ENCODE results near the gene SMAP1. TPM values are rescaled to one million over a fixed set of nuclear protein-coding genes. Genes with fewer than 3 reads are reported as not detected.

The SMAP1 gene
- total RNA-seq, 1 donor from 2014 or later, result 12.3 TPM

GRCh38 chr6:70839286-70840266, 171.9 kb downstream of the SMAP1 start:
- DNase-seq (ENCODE audit: low read depth in 2 of 2), result no peak

GRCh38 chr6:70841112-70841511, 173.4 kb downstream of the SMAP1 start:
- DNase-seq (ENCODE audit: low read depth in 2 of 2), result no peak

DNA sequence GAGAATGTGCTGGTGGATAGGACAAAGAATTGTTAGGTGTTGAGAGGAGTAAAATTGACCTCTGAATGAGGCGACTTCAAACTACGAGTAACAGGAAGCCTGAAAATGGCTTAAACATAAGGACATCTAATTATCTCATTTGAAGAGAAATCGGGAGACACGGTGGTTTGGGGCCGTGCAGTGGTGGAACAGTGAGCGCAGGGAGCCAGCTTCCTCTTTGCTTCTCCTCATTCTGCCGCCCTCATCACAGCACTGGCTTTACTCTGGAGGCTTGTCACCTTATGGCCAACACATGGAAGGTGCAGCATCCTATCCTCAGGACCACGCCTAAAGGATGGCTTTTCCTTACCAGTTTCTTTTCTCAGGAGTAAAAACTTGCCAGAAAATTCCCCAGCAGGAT, 174.9 kb downstream of the SMAP1 start:
- DNase-seq (ENCODE audit: low read depth in 2 of 2), result no peak

DNA sequence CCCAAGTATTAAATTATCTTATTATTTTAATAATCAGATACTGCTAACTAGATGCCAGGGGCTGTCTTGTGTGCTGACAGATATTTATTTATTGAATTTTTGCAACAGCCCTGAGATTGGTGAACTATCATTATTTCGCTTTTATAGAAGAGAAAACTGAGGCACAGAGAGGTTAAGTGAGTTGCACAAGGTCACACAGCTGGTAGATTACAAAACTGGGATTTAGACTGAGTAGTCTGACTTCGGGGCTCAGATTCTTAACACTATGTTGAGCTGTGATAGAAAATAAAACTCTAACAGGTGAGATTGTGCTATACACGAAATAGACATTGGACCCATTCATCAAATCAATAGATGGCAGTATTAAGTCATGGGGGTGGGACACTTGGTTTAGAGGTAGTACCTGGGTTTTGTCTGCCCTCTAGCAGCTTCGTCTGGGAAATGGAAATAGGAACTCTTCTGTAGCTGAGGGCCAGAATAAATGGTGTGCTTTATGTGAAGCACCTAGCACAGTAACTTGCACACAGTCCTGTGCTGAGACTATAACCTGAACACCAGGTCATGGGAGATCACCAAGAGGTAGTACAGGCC, 175.7 kb downstream of the SMAP1 start:
- DNase-seq (ENCODE audit: low read depth in 2 of 2), result no peak

DNA sequence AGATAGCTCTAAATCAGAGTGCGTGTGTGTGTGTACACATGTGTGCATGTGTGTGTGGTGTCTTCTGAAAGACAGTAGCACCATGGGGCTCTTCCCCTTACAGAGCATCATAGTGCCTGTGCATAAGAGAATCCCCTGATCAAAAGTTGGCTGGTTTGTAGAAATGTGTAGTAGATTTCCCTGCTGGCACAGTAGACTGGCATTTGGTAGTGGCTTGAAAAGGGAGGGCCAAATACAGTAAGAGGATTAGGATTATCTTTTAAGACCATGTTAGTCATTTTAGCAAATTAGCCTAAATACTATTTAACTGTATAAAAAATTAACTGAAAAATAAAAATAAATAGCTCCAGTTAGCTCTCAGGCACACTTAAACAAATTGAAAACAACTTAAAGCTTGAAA, 176.6 kb downstream of the SMAP1 start:
- no peak for DNase-seq (ENCODE audit: low read depth in 2 of 2)

GRCh38 chr6:70846207-70846835, 178.6 kb downstream of the SMAP1 start:
- DNase-seq (ENCODE audit: low read depth in 2 of 2), result no peak

DNA sequence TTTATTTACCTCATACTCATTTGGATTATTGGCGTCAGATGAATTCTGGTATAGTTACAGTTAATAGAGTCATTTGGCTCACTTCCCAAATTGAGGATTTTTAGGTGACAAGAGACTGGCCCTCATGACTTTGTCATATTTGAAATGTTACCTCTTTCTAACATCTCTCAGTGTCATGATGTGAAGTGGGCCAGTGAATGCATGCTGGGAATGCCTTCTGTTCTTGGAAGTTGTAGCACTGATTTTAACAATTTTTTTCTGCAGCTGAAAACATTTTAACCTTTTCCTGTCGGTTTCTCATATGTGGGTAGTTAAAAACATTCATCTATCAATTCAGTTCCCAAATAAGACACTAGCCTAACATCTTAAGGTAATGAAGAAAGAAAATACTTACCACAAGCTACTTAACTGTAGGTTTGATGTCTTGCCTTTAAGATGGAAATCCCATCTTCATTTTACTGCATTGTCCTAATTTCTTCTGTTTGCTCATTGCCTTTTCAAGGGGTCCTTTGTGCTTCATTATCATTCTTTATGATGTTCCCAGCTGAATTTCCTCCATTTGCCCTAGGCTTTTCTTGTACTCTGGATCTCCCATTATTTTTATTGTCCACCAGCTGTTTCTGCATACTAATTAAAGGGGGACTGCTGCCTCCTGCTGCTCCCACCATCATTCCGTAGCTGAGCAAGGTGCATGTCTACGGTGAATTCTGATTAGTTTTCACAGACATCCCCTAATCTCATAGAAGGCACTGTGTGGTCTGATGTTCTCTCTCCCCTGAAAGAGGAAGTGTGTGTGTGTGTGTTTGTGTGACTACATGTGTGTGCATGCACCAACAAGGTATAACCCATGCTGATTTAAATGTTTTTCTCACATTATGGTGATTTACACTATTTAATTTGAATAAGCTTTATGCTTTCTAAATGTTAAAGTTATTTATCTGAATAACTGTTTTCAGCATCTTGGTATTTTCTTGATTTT, 179.7 kb downstream of the SMAP1 start:
- DNase-seq (ENCODE audit: low read depth in 2 of 2), result no peak

DNA sequence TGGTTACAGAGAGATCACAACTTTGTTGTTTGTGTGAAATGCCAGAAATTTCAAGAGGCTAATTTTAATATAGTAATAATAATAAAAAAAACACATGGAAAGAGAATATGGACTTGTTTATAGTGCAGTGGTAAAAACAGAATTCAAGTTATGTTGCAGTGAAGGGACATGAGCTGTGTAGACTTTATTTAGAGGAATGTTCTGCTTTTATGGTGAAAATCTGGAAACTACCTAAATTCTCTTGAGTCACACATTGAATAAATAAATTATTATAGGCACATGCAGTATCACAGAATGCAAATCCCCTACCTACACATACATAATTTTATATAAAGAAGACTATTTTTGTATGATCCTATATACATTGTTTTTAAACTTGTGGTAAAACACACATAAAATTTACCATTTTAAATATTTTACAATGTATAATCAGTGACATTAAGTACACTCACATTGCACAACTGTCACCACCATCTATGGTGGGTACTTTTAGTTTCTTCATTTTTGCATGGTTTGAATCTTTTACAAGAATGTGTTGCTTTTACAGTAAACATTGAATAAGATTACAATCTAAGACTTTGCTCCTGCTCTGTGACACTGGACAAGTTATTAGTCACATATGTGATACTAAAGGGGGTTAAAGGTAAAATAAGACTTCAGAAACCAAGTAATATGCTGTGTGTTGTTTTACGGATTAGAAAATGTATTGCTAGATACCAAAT, 181.8 kb downstream of the SMAP1 start:
- DNase-seq (ENCODE audit: low read depth in 2 of 2), result no peak

GRCh38 chr6:70852667-70853246, 185.1 kb downstream of the SMAP1 start:
- DNase-seq (ENCODE audit: low read depth in 2 of 2), result no peak

GRCh38 chr6:70857387-70858077, 189.8 kb downstream of the SMAP1 start:
- no peak for DNase-seq (ENCODE audit: low read depth in 2 of 2)

- no peak for DNase-seq (ENCODE audit: low read depth in 2 of 2)
These were observed 192.4 kb downstream of the SMAP1 start for GRCh38 chr6:70860045-70860444.

- no peak for DNase-seq (ENCODE audit: low read depth in 2 of 2)
These were observed 193.2 kb downstream of the SMAP1 start for GRCh38 chr6:70860920-70861319.

DNA sequence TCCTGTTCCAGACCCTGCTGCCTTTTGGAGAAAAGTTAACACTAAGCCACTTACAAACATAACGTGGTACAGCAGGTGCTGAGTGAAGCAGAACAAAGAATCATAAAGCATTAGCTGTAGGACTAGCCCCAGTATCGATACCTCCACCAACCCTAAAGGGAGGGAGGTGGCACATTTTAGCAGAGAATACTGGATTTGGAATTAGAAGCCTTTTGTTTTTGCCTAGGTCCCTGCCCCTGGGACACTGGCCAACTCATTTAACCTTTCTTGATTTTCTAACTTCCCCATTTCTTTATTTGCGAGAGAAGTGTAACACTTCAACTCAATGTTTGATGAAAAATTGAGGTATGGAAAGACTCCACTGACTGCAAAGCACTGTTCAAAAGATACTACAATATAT, 195.7 kb downstream of the SMAP1 start:
- no peak for DNase-seq (ENCODE audit: low read depth in 2 of 2)

DNA sequence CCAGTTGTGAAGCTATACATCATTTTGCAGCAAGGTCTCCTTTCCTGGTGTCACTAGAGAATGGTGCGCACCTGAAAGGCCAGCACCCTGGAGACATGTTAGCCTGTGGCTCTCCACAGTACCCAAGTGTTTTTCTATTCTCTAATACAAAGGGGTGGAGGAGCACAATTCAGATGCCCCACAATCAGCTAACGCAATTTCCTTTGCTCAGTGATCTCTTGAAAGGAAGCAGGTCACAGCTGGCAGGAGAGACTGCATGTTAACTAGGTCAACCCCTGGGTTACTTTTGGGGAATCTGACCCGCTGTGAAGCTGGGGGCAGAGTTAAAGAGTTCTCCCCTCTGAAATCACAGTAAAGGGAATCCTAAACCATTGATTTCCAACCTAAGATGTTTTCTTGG, 196.7 kb downstream of the SMAP1 start:
- no peak for DNase-seq (ENCODE audit: low read depth in 2 of 2)

- DNase-seq (ENCODE audit: low read depth in 2 of 2), result no peak
These were observed 204.8 kb downstream of the SMAP1 start for GRCh38 chr6:70872469-70872868.

- no peak for DNase-seq (ENCODE audit: low read depth in 2 of 2)
These were observed 206.7 kb downstream of the SMAP1 start for GRCh38 chr6:70874181-70874913.

DNA sequence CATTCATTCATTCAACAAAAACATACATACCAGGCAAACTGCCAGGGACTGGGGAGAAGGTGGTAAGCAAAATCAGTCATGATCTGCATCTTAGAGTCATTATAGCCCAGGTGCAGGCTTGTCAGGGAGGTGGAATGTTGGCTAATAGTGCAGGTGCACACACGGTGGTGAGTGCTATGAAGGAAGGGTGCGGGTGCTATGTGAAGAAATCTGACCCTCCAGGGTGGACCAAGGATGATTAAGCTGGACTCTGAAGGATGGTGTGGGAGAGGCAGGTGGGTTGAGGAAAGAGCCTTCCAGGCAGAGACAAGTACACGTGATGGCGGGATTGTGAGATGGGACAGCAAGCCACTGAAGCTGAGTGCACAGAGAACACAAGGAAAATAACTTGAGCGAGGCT, 211.8 kb downstream of the SMAP1 start:
- DNase-seq (ENCODE audit: low read depth in 2 of 2), result no peak

DNA sequence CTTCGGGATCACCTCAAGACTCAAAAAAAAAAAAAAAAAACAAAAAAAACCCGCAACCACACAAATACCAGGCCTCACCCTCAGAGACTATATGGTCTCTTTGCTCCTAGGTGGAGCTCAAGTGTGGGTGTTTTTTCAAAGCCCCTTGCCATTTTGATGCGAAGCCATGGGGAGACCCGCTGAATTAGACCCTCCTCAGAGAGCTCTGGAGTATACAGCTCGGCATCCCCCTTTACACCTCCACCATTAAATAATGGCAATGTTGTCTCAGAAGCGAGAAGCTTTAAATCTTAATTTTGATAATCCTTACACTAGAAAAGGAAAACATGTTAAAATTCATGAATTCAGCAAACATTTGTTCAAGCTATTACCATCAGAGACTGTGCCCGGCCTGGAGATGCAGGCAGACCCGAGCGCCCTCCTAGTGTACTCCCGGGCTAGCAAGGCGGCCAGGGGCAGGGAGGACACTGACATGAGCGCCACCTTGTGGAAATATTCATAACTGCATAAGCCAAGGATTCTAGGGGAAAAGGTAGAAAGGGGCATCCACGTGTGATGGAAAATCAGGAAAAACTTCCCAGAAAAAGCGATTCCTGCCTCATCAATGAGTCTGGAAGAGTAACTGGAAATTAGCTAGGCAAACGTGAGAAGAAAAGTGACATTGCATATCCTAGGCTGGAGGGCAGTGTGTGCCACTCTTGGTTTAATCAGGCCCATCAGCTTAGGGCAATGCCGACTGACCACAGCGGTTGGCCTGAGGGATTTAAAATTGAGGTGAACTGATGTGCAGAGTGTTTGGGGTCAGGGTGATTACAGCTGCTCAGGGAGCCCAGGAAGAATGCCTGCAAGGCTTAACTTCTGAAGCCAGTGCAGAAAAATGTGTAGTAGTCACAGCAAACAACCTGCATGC, 216.6 kb downstream of the SMAP1 start:
- DNase-seq (ENCODE audit: low read depth in 2 of 2), result peak; percentile 54 to 68
